Measurements from ENCODE around the gene APOL2.
"Not testable (repeated sequence)": the region's sequence is repeated elsewhere in the genome, so short reads cannot be mapped to it uniquely, and the experiment has no call there.

The APOL2 gene

GRCh38 chr22:36206255-36206654 lies 33.1 kb downstream of the APOL2 start:
- TF ChIP-seq CTCF (conservative IDR thresholded peaks at IDR 0.05; ENCODE audit: control insufficient read depth, insufficient read depth, low read depth, low read length) = no peak
- no peak for DNase-seq (ENCODE audit: low read depth)
- no peak overlapping the region for H3K4me3 ChIP-seq (ENCODE audit: control insufficient read depth, low read depth, low read length)

GRCh38 chr22:36205573-36205972 lies 33.8 kb downstream of the APOL2 start:
- not testable (repeated sequence) for DNase-seq (ENCODE audit: low read depth); H3K4me3 ChIP-seq (ENCODE audit: control insufficient read depth, low read depth, low read length)

- no peak overlapping the region for H3K4me3 ChIP-seq (ENCODE audit: control insufficient read depth, low read depth, low read length)
- TF ChIP-seq CTCF (conservative IDR thresholded peaks at IDR 0.05; ENCODE audit: control insufficient read depth, insufficient read depth, low read depth, low read length) = no peak
- no peak for DNase-seq (ENCODE audit: low read depth)
Measured at GRCh38 chr22:36204632-36205015, 34.7 kb downstream of the APOL2 start.

GRCh38 chr22:36204001-36204631 lies 35.2 kb downstream of the APOL2 start:
- DNase-seq (ENCODE audit: low read depth) = no peak
- TF ChIP-seq CTCF (conservative IDR thresholded peaks at IDR 0.05; ENCODE audit: control insufficient read depth, insufficient read depth, low read depth, low read length) = no peak
- H3K4me3 ChIP-seq (ENCODE audit: control insufficient read depth, low read depth, low read length) = no peak overlapping the region

GRCh38 chr22:36203441-36203840 lies 35.9 kb downstream of the APOL2 start:
- not testable (repeated sequence) for H3K4me3 ChIP-seq (ENCODE audit: control insufficient read depth, low read depth, low read length); DNase-seq (ENCODE audit: low read depth)

GRCh38 chr22:36202906-36203305 lies 36.4 kb downstream of the APOL2 start:
- DNase-seq (ENCODE audit: low read depth); H3K4me3 ChIP-seq (ENCODE audit: control insufficient read depth, low read depth, low read length): not testable (repeated sequence)

- no peak within 1 kb of the TSS for H3K4me3 ChIP-seq (ENCODE audit: control insufficient read depth, low read depth, low read length)
- peak; percentile 59 for DNase-seq (ENCODE audit: low read depth)
Measured at GRCh38 chr22:36201630-36202319, 37.6 kb downstream of the APOL2 start, which contains the start of gene APOL4. Gene APOL4 (minus strand): TSS chr22:36201809. CDS start chr22:36201734, 75 bp downstream.

GRCh38 chr22:36201025-36201424 lies 38.3 kb downstream of the APOL2 start:
- not testable (repeated sequence) for H3K4me3 ChIP-seq (ENCODE audit: control insufficient read depth, low read depth, low read length); DNase-seq (ENCODE audit: low read depth)

More at GRCh38 chr22:36201630-36202319, 37.6 kb downstream of the APOL2 start, which contains the start of gene APOL4:
- no peak for TF ChIP-seq CTCF (conservative IDR thresholded peaks at IDR 0.05; ENCODE audit: control insufficient read depth, insufficient read depth, low read depth, low read length)

GRCh38 chr22:36199001-36199551 lies 40.3 kb downstream of the APOL2 start:
- no peak for DNase-seq (ENCODE audit: low read depth)
- TF ChIP-seq CTCF (conservative IDR thresholded peaks at IDR 0.05; ENCODE audit: control insufficient read depth, insufficient read depth, low read depth, low read length) = no peak
- H3K4me3 ChIP-seq (ENCODE audit: control insufficient read depth, low read depth, low read length) = no peak overlapping the region

All from fibroblast of mammary gland (primary cell).